ENCODE results near the gene FDXR.

GRCh38 chr17:74875977-74876593, 3.3 kb upstream of the FDXR start:
- no peak for TF ChIP-seq CTCF (IDR thresholded peaks at IDR 0.05; ENCODE audit: extremely low read depth in 1 of 2, insufficient read depth in 1 of 2, low read depth in 1 of 2, low read length in 2 of 2)
- no peak for TF ChIP-seq MAX (IDR thresholded peaks at IDR 0.05; ENCODE audit: insufficient read depth, insufficient read length)
- no peak for TF ChIP-seq POLR2AphosphoS5 (IDR thresholded peaks at IDR 0.05; ENCODE audit: insufficient read depth, low read depth, low read length)

Data from endothelial cell of umbilical vein (primary cell).